ENCODE measurements around the gene POFUT2.

The POFUT2 gene

DNA sequence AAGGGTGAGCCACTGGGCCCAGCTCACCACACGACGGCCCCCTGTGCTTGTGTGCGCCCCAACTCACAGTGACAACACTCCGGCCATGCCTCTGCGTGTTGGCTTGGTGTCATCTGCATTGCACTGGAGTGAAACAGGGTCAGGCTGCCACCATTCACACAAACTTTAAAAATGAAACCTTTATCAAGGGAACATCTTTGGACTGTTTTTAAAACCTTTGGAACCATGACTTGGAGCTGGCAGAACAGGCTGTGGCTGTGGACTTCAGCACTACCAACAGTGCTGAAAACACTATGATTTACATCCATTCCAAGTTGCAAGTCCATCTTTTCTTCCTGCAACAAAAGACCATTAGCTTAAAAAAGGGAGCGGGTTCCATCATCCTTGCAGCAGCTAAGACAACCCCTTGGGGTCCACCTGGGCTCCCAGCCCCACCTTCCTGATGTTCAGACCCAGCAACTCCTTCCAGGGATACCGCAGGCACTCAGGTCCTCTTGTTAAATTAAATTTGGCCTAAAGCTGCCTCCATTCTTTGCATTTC is 25.6 kb downstream of the POFUT2 start:
- DNase-seq: no peak

- DNase-seq: no peak
Measured at GRCh38 chr21:45261093-45261492, 26.6 kb downstream of the POFUT2 start.

DNA sequence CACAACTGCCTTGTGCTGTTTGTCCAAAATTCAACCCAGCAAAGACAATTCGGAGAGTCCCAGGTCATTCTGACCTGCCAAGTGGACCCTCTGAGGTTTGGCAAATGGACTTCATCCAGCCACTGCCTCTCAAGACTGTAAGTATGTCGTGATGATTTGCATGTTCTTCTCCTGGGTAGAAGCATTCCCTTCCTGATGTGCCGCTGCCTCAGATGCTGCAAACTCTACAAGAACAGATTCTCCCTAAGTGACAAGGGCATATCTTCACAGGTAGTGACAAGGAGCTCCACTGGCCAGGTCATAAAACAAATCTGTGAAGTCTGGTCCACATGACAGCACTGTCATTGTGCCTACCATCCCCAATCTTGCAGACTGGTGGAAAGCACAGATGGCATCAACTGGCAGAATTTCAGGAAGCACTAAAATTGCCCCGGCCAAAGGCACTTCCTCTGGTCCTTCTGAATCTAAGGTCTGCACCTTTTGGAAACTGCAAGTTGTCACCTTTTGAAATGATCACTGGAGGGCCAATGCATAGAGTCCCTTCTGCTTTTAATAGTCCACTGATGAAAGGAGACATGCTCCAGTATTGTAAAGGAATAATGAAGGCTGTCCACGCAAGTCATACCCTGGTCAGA is 27.4 kb downstream of the POFUT2 start:
- no peak for DNase-seq

DNA sequence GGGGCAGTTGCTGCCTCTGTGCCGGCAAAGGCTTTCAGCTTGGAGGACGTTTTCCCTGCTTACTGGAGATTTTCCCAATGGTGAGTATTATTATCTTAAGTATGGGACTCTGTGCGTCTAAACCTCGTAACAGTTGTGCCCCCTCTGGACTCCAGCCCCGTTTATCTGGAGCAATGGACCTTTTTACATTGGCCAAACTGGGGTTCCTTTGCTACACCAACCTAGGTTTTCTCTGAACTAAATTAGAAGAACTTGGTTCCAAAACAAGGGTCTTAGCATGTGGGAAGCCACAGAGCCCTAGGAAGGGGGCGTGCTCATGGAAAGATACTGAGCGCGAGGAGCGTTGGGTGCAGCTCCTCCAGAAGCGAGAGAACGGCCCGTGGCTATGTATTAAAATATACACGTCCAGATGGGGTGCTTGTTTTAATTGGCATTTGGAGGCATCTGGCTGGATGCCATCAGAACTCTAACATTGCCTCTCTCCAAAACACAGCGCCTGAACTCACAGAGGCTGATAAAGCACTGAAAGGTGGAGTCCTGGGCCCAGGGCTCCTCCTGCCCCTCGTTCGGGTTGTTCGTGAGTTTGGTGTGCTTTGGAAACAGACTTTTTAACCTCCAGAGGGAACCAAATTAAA is 28.4 kb downstream of the POFUT2 start:
- no peak for DNase-seq

DNA sequence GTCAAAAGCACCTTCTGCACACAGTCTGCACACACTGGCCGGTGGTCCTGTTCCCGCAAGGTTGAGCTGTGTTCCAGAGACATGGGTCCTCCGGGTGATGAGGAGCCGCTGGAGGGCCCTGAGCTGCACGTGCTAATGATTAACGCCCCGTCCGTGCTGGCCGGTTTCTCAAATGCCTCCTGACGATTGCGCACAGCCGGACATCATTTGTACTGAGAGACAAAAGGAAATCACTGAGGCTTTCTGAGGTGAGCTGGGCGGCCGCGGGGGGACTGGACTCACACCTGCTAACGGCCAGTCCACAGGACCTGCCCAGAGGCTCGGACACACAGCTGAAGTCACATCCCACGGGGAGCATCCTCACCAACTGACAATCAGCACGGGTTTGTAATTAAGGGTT is 29.2 kb downstream of the POFUT2 start:
- no peak for DNase-seq

- no peak for DNase-seq
Measured at GRCh38 chr21:45257673-45258341, 29.9 kb downstream of the POFUT2 start.

GRCh38 chr21:45256912-45257672 is 30.6 kb downstream of the POFUT2 start:
- peak in 1 of 2 donors; percentile 17 for DNase-seq

DNA sequence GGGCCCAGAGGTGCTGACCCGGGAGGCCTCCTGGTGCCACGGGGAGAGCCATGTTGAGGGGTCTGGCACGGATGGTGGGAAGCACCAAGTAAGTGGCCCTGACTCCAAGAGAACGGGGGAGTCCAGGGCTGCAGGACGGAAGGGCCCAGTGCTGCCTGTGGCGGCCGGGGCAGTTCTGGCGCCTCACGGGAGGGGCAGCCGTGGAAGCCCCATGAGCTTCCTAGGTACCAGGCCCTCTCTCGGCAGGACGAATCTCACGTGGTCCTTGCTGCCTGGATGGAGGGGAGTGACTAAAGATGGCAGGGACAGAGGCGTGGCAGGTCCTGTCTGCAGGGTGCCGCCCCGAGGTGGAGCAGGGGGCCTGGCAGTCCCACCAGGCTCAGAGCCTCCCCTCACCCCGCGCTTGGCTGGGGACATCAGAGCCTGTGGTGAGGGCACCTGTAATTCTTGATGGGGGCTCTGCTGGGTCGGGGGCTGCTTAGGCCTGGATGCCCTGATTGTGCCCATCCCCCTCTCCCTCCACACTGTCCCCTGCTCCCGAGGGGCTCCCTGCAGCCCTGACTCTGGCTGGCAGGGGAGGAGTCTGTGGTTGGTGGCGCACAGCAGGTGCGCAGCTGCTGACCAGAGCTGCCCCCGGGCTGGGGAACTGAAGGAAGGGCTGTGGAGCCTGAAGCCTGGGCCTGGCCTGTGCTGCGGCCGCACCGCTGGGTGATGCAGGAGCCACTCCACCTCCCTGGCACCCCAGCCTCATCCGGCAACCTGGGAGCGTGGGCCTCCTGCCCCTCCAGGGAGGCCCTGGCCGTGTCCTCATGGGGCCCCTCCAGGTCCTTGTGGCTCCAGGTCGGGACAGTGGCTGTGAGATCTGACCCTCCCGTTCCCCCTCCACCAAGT is 31.4 kb downstream of the POFUT2 start:
- no peak for DNase-seq

DNA sequence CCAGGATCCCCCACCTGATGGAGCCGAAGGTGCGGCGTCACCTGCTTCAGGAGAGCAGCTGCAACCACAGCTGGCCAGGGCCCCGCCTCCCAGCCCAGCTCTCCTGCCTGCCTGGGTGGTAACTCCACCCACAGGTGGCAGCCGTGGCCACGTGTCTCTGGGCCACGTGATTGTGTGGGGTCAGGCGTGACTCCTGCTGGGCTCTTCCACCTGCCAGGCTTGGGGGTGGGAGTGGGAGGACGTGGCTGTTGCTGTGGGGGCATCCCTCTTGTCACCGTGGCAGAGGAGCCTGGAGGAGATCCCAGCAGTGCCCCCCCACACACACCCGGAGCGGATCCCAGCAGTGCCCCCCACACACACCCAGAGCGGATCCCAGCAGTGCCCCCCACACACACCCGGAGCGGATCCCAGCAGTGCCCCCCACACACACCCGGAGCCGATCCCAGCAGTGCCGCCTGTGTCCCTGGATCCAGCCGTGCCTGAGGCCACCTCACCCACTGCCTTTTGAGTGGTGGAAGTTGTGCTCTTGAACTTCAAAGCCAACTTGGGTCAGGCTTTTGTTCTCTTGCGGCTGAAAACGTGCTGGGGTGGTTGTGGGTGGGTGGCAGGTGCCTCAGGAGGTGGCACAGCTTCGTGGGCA is 32.2 kb downstream of the POFUT2 start:
- peak; percentile 24 to 60 for DNase-seq

DNA sequence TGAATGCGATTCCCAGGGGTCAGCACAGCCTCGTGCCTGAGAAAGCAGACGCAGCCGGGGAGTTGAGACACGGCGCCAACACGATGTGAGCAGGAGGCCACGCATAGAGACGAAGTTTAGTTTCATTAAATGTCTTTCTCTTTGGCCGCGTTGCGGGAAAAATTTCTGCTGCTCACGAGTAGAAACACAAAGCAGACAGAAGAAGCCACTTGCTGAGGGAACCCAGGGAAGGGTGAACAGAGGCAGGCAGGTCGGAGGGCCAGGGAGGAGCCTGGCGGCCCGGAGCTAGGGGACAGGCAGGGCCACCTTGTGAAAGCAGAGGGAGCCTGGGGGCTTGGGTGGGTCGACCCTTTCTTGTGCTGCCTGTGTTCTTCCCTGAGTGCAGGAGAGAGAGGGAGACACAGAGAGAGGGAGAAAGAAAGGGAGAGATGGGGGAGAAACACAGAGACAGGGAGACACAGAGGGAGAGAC is 33.2 kb downstream of the POFUT2 start:
- no peak for DNase-seq

DNA sequence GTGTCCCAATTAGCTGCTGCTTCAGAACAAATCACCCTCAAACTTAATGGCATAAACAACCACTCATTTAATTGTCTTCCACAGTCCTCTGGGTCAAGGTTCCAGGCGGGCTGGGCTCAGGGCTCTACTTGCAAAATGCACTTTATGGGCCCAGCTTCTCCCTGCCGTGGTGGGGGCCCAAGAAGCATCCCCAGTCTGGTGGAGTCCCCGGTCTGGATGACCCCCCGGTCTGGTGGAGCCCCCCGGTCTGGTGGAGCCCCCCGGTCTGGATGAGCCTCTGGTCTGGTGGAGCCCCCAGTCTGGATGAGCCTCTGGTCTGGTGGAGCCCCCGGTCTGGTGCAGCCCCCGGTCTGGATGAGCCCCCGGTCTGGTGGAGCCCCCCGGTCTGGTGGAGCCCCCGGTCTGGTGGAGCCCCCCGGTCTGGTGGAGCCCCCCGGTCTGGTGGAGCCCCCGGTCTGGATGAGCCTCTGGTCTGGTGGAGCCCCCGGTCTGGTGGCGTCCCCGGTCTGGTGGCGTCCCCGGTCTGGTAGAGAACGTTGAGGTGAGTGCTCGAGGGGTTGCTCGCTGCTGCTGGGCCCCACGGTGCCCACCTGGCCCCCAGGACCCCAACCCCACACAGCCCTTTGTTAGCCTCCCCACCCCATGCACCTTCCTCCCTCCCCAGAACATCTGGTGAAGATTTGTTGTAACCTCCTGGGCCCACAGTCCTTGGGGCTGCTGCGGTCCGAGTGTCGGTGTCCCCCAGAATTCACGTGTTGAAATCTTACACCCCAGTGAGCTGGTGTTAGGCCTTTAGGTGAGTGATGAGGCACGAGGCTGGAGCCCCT is 33.8 kb downstream of the POFUT2 start:
- DNase-seq: no peak

GRCh38 chr21:45253180-45253579 is 34.5 kb downstream of the POFUT2 start:
- DNase-seq: no peak

DNA sequence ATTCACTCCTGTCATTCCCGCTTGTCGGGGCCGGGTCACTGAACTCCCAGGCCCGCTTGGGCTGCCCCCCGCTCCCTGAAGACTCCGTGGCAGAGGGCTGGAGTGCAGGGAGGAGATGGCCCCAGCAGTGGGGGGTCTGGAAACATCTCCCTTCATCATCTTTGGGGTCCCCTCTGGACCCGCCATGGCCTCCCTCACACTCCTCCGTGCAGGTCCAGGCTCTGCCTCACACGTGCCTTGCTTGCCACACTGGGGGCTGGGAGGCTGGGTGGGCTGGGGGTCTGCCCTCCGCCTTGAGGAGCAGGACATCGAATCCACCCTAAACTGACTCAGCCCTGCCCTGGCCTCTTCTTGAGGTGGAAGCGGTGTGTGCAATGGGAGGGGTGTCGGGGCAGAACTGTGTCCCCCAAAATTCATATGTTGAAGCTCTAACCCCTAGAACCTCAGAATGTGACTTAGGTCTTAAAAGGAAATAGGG is 35.2 kb downstream of the POFUT2 start:
- no peak for DNase-seq

GRCh38 chr21:45251635-45252447 is 35.9 kb downstream of the POFUT2 start:
- no peak for DNase-seq

DNA sequence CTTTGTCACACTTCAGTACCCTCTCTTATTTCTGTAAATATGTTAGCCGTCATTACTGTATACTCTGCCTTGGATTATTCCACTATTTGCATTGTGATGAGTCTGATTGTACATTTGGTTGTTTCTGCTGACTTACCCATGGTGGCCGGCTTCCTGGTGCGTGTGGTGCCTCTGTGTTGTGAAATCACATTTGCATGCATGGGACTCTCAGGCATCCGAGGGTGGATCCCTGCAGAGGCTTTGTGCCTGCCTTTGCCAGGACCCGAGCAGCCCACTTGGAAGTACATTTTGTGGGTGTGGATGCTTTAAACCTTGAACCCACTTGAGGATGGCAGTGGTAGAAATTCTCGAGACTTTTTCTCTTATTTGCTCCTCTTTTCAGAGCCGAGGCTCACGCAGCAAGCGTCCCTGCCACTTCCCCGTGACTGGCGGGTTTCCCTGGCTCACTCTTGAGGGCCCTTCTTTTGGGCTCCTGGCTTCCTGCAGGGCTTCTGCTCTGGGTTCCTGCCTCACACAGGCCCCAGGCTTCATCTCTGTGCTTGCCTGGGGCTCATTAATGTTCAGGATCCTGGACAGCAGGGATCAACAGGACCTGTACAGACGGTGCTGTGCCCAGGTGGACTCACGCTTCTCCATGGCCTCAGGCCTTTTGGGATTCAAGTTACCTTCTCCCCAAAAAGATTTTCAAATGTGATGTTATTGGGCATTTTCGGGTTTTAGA is 36.6 kb downstream of the POFUT2 start:
- DNase-seq: no peak

DNA sequence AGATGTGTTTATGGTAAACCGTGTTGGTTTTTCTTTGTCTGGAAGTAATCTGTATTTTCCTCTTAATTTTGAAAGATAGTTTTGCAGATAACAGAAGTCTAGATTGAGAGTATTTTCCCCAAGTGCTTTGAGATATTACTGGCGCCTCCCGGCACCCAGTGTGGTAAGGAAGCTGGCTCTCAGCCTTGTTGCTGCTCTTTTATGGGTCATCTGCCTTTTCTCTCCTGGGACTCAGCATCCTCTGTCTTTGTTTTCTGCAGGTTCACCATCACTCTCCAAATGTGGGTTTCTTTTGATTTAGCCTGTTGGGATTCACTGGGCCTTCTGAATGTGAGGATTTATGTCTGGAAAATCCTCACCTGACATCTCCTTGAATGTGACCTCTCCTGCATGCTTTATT is 37.4 kb downstream of the POFUT2 start:
- DNase-seq: no peak

DNA sequence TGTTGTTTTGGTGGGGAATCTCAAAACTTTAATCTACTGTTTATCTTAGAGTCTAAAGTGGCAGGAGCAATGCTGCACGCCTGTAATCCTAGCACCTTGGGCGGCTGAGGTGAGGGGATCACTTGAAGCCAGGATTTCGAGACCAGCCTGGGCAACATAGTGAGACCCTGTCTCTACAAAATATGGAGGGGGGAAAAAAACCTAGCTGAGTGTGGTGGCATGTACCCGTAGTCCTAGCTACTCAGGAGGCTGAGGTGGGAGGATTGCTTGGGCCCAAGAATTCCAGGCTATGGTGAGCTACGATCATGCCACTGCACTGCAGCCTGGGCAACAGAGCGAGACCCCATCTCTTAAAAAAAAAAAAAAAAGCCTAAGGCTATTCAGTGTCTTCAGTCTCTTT is 38.1 kb downstream of the POFUT2 start:
- no peak for DNase-seq

DNA sequence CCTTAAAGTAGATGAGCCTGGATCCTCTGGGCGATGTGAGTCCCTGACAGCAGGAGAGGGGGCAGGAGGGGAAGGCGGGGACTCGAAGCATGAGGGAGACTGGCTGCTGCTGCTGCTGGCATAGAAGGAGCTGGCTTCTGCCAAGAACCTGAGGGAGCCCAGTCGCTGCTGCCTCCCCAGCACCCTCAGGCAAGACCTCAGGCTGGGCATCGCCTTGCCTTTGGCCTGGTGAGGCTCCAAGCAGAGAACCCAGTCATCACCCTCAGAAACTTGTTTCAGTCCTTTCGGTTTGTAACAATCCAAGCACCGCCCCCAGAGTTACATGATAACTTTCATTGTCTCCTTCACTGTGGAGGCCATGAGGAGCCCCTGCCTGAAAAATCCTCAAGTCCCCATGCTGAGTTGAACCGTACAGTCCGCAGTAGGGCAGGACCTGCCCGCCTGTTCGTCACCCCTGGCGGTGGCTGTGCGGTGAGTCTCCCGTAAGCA is 38.8 kb downstream of the POFUT2 start:
- no peak for DNase-seq
